Measurements from ENCODE around the gene CFAP221.

- TF ChIP-seq, protein P1, sequence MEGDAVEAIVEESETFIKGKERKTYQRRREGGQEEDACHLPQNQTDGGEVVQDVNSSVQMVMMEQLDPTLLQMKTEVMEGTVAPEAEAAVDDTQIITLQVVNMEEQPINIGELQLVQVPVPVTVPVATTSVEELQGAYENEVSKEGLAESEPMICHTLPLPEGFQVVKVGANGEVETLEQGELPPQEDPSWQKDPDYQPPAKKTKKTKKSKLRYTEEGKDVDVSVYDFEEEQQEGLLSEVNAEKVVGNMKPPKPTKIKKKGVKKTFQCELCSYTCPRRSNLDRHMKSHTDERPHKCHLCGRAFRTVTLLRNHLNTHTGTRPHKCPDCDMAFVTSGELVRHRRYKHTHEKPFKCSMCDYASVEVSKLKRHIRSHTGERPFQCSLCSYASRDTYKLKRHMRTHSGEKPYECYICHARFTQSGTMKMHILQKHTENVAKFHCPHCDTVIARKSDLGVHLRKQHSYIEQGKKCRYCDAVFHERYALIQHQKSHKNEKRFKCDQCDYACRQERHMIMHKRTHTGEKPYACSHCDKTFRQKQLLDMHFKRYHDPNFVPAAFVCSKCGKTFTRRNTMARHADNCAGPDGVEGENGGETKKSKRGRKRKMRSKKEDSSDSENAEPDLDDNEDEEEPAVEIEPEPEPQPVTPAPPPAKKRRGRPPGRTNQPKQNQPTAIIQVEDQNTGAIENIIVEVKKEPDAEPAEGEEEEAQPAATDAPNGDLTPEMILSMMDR (IDR thresholded peaks at IDR 0.05): no peak
- TF ChIP-seq POLR2A (IDR thresholded peaks at IDR 0.05): no peak
- TF ChIP-seq EP300 (IDR thresholded peaks at IDR 0.05): no peak
Observed at GRCh38 chr2:119700866-119701265, 156.6 kb downstream of the CFAP221 start.
